Panc1 (cell line): Measurements from ENCODE around the gene FIGN. TPM values are rescaled to one million over a fixed set of nuclear protein-coding genes. Genes with fewer than 3 reads are reported as not detected.

ENCODE experiments used
- ATAC-seq: fragments of 200-7000 bp; cut with Tn5 transposase; 2 replicates; pipeline ENCODE4 v1.9.1; 2020; ENCODE audit warnings: mild to moderate bottlenecking, moderate library complexity
- BruUV-seq: library from RNA; stranded (reverse); fragments of 400-500 nt; replicated peaks from 2 replicates; lab custom pipeline; 2021; lab: Mats Ljungman, UMichigan
- CTCF ChIA-PET: fragments of 300-600 bp; sonication (Branson Sonifier 250); formaldehyde crosslinking; loops from one replicate; lab custom pipeline; 2022; ENCODE audit warnings: antibody characterized with exemption; lab: Charles Lee
- POLR2A ChIA-PET: fragments of 300-600 bp; sonication (Branson Sonifier 250); formaldehyde crosslinking; loops from one replicate; lab custom pipeline; 2022; ENCODE audit warnings: antibody characterized with exemption; lab: Charles Lee
- DNase-seq: peaks from one replicate; pipeline ENCODE4 v3.0.0-alpha.2; 2010; ENCODE audit warnings: low read depth, low spot score
- H3K27ac ChIP-seq: 2 replicates; pipeline ENCODE4 v1.5.1; 2011; ENCODE audit warnings: mild to moderate bottlenecking, low read length, inconsistent platforms
- H3K27me3 ChIP-seq: fragments of 200-500 bp; sonication (Bioruptor generic); 2 replicates; pipeline ENCODE4 v1.6.0; 2014; ENCODE audit warnings: low read length, inconsistent platforms; ENCODE audit not compliant: control insufficient read depth, insufficient read depth
- H3K36me3 ChIP-seq: fragments of 200-500 bp; sonication (Bioruptor generic); 2 replicates; pipeline ENCODE4 v1.5.1; 2014; ENCODE audit warnings: inconsistent platforms, mild to moderate bottlenecking, low read length, moderate library complexity; ENCODE audit not compliant: control insufficient read depth, insufficient read depth
- H3K4me1 ChIP-seq: 2 replicates; pipeline ENCODE4 v1.5.1; 2011; ENCODE audit warnings: inconsistent platforms, mild to moderate bottlenecking, low read length, moderate library complexity; ENCODE audit not compliant: control insufficient read depth, insufficient read depth
- H3K4me3 ChIP-seq, 2 experiments: 2 replicates each; pipeline ENCODE4 v1.5.1; 2011 to 2012; ENCODE audit warnings: low read depth in 2 of 2, low read length in 2 of 2, mild to moderate bottlenecking in 2 of 2, inconsistent platforms in 1 of 2, moderate library complexity in 1 of 2
- H3K9me3 ChIP-seq: fragments of 200-500 bp; sonication (Bioruptor generic); 2 replicates; pipeline ENCODE4 v1.5.1; 2014; ENCODE audit warnings: low read depth, mild to moderate bottlenecking, inconsistent platforms, low read length, moderate library complexity; ENCODE audit not compliant: control insufficient read depth, insufficient read depth
- CTCF ChIP-seq: fragments of 450-650 bp; IDR thresholded peaks from 2 replicates; pipeline ENCODE4 v1.5.1; 2017; ENCODE audit warnings: mild to moderate bottlenecking
- POLR2AphosphoS5 ChIP-seq: IDR thresholded peaks from 2 replicates; pipeline ENCODE4 v1.6.1; 2012; ENCODE audit warnings: mild to moderate bottlenecking, low read depth, low read length, moderate library complexity
- REST ChIP-seq, 2 experiments: IDR thresholded peaks; 2 replicates each; pipeline ENCODE4 v1.6.1; 2011 to 2012; ENCODE audit warnings: low read depth in 2 of 2, control low read depth in 1 of 2, low read length in 1 of 2, mild to moderate bottlenecking in 1 of 2, moderate library complexity in 1 of 2; ENCODE audit not compliant: insufficient read depth in 1 of 2
- SIN3A ChIP-seq: IDR thresholded peaks from 2 replicates; pipeline ENCODE4 v1.6.1; 2012; ENCODE audit warnings: low read depth, mild to moderate bottlenecking, low read length, moderate library complexity, borderline replicate concordance; ENCODE audit not compliant: insufficient read depth
- TCF7L2 ChIP-seq: IDR thresholded peaks from 2 replicates; pipeline ENCODE4 v1.6.1; 2011; ENCODE audit warnings: mild to moderate bottlenecking, low read depth, low read length, inconsistent platforms
- in situ Hi-C: cut with HindIII; loops from 2 replicates; pipeline ENCODE4 v1.10.0; 2016; ENCODE audit warnings: low sequenced_read_pairs, low pct_unique_long_range_greater_than_20kb
- intact Hi-C: fragments of 100-400 bp; cut with micrococcal nuclease; formaldehyde crosslinking; loops from one replicate; pipeline ENCODE4 v1.10.0; 2022; ENCODE audit not compliant: unreplicated experiment
- total RNA-seq: library from RNA; stranded (reverse); gene quantifications from one replicate; pipeline ENCODE4 v1.2.1, GENCODE V29; 2021; ENCODE audit not compliant: unreplicated experiment

Gene FIGN
- total RNA-seq, 1 experiment from 2014 or later: 19.5 TPM

- POLR2A ChIA-PET: no interaction called here
- H3K36me3 ChIP-seq: no peaks in the 10 kb centered on the region; the same call in 1 of the 2 replicates
- DNase-seq: no peak
- H3K9me3 ChIP-seq: no peaks in the 10 kb centered on the region
- no peak overlapping the region for H3K4me3 ChIP-seq
- H3K27ac ChIP-seq: no peak overlapping the region
- in situ Hi-C loops: no loop called here
- ATAC-seq: no peak
- TF ChIP-seq CTCF: no peak
- TF ChIP-seq TCF7L2: no peak
- TF ChIP-seq REST (IDR thresholded peaks at IDR 0.05; ENCODE audit: insufficient read depth in 1 of 2, low read depth in 2 of 2, low read length in 1 of 2): no peak
- no peak for TF ChIP-seq SIN3A
- TF ChIP-seq POLR2AphosphoS5: no peak
- H3K4me1 ChIP-seq: peaks cover 37% of the 10 kb centered on the region
- BruUV-seq: no TSS peak
- no peaks in the 10 kb centered on the region for H3K27me3 ChIP-seq
- intact Hi-C loops: no loop called here
- CTCF ChIA-PET: no interaction called here
Observed at GRCh38 chr2:163711699-163712098, 24.1 kb downstream of the FIGN start.

- ATAC-seq (no peak), DNase-seq (no peak)
- H3K4me3 ChIP-seq: no peak overlapping the region
- H3K36me3 ChIP-seq: no peaks in the 10 kb centered on the region; the same call in 1 of the 2 replicates
- no peaks in the 10 kb centered on the region for H3K27me3 ChIP-seq
- peaks cover 33% of the 10 kb centered on the region for H3K4me1 ChIP-seq
- in situ Hi-C loops (no loop called here), intact Hi-C loops (no loop called here)
- H3K27ac ChIP-seq: no peak overlapping the region
- ChIA-PET CTCF (no interaction called here), POLR2A (no interaction called here)
- TF ChIP-seq SIN3A (no peak), POLR2AphosphoS5 (no peak), REST (IDR thresholded peaks at IDR 0.05; ENCODE audit: insufficient read depth in 1 of 2, low read depth in 2 of 2, low read length in 1 of 2) (no peak), TCF7L2 (no peak)
- no peaks in the 10 kb centered on the region for H3K9me3 ChIP-seq
- BruUV-seq: no TSS peak
Observed at GRCh38 chr2:163711258-163711657, 24.6 kb downstream of the FIGN start.
